RWPE1 (cell line): ENCODE measurements around the gene CLTB.

Experiments
- CTCF ChIA-PET: fragments of 350-600 bp; sonication (Branson Sonifier 250); formaldehyde crosslinking; extraction: SDS; loops from one replicate; lab custom pipeline; 2021; lab: Yijun Ruan, JAX
- POLR2A ChIA-PET: fragments of 400-600 bp; formaldehyde crosslinking; extraction: SDS; loops from one replicate; lab custom pipeline; 2020; ENCODE audit warnings: antibody characterized with exemption; ENCODE audit not compliant: low non-redundant PET; lab: Yijun Ruan, JAX
- DNase-seq: peaks from one replicate; pipeline ENCODE4 v3.0.0; 2012; ENCODE audit warnings: low spot score
- H3K27ac ChIP-seq: fragments of 450-650 bp; 2 replicates; pipeline ENCODE4 v1.5.1; 2017
- CTCF ChIP-seq: fragments of 450-650 bp; conservative IDR thresholded peaks from 2 replicates; pipeline ENCODE4 v1.5.1; 2017; ENCODE audit warnings: low read depth, mild to moderate bottlenecking

CLTB gene

DNA sequence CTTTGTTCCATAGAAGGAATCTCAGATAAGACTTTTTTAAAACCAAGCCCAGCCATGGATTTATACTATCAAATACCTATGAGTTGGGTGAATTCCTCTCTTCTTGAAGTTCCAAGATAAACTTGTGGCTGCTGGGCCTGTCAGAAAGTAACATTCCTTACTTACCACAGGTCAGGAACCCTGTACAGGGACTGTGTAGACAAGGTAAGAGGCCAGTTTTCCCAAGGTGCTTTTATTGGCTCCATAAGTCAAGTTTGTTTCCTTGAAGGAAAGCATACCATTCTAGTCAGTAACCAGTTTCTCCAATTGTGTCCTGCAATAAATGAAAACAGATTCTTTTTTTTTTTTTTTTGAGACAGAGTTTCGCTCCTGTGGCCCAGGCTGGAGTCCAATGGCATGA lies 8.8 kb upstream of the CLTB start:
- POLR2A ChIA-PET, result no interaction called here
- CTCF ChIA-PET, result no interaction called here
- DNase-seq, result no peak

DNA sequence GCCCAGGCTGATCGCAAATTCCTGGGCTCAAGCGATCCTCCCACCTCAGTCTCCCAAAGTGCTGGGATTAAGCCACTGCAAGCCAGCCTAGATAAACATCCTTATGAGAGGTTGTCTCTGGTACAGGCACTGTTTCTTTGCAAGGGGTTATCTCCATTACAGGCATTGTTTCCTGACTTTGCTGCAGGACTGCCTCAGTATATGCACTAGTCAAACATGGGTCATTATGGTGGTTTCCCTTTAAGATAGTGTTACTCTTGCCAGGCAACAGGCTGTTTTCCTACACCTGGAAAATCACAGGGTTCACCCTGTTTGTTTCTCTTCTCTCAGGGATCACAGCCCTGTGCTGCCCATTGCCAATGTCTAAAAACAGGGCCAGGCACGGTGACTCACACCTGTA lies 7.8 kb upstream of the CLTB start:
- H3K27ac ChIP-seq, result no peak overlapping the region
- ChIA-PET CTCF (interaction anchor here (0.6 kb wide), 1 partner anchor 23 kb away, joined by 4 read pairs; no protein-coding TSS in a partner anchor), POLR2A (interaction anchor here (0.6 kb wide), 1 partner anchor 17 kb away, joined by 3 read pairs; no protein-coding TSS in a partner anchor)
- DNase-seq, result no peak
- no peak for TF ChIP-seq CTCF

More for the DNA sequence above, 8.8 kb upstream of the CLTB start:
- no peak for TF ChIP-seq CTCF
- H3K27ac ChIP-seq, result no peak overlapping the region

DNA sequence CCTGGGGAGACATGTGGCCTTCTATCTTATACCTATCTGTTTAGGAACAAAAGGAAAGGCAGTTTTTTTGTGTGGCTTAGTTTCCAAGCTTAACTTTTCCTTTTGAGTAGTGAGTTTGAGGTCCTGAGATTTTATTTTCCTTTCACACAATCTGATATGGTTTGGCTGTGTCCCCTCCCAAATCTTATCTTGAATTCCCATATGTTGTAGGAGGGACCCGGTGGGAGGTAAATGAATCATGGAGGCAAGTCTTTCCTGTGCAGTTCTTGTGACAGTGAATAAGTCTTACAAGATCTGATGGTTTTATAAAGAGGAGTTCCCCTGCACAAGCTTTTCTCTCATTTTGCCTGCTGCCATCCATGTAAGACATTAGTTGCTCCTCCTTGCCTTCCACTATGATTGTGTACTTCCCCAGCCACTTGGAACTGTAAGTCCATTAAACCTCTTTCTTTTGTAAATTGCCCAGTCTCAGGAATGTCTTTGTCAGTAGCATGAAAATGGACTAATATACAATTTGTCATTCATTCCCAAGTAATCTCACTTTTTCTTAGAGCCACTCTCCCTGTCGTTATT lies 4.7 kb upstream of the CLTB start:
- no peak overlapping the region for H3K27ac ChIP-seq
- ChIA-PET POLR2A (no interaction called here), CTCF (interaction anchor here (0.6 kb wide), 2 partner anchors 210 to 432 kb away, joined by 3 to 4 read pairs; no protein-coding TSS in a partner anchor)
- no peak for TF ChIP-seq CTCF
- no peak for DNase-seq

GRCh38 chr5:176420086-176420485 lies 3.7 kb upstream of the CLTB start:
- H3K27ac ChIP-seq, result no peak overlapping the region
- CTCF ChIA-PET, result no interaction called here
- POLR2A ChIA-PET, result no interaction called here
- no peak for TF ChIP-seq CTCF
- DNase-seq, result no peak

DNA sequence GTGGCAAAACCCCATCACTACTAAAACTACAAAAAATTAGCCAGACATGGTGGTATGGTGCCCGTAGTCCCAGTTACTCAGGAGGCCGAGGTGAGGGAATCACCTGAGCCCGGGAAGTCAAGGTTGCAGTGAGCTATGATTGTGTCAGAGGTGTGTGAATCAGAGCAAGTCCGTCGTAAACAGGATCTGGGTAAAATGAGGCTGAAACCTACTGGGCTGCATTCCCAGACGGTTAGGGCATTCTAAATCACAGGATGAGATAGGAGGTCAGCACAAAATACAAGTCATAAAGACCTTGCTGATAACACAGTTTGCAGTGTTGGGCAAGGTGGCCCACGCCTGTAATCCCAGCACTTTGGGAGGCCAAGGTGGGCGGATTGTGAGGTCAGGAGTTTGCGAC lies 1.9 kb upstream of the CLTB start:
- ChIA-PET POLR2A (interaction anchor here (0.9 to 1.3 kb wide), 2 partner anchors 29 to 126 kb away, joined by 3 to 4 read pairs; partner anchors contain the start of gene FAF2), CTCF (interaction anchor here (0.9 to 3.2 kb wide), 3 partner anchors 29 to 160 kb away, joined by 3 to 31 read pairs (median 18); partner anchors contain the start of gene FAF2)
- no peak for TF ChIP-seq CTCF
- peak overlapping the region; percentile 27; the same call in 1 of the 2 replicates for H3K27ac ChIP-seq
- no peak for DNase-seq

- TF ChIP-seq CTCF, result no peak
- peak overlapping the region; percentile 99 for H3K27ac ChIP-seq
- no peak for DNase-seq
- ChIA-PET CTCF (interaction anchor here (0.5 to 3.2 kb wide), 18 partner anchors 8 to 687 kb away, joined by 3 to 31 read pairs (median 3); partner anchors contain the start of genes FAF2, HIGD2A, NOP16 and RNF44), POLR2A (interaction anchor here (0.6 kb wide), 1 partner anchor 197 kb away, joined by 5 read pairs; no protein-coding TSS in a partner anchor)
Measured at GRCh38 chr5:176416965-176417364, 626 bp upstream of the CLTB start.
